ENCODE measurements around the gene FNDC3A.

DNA sequence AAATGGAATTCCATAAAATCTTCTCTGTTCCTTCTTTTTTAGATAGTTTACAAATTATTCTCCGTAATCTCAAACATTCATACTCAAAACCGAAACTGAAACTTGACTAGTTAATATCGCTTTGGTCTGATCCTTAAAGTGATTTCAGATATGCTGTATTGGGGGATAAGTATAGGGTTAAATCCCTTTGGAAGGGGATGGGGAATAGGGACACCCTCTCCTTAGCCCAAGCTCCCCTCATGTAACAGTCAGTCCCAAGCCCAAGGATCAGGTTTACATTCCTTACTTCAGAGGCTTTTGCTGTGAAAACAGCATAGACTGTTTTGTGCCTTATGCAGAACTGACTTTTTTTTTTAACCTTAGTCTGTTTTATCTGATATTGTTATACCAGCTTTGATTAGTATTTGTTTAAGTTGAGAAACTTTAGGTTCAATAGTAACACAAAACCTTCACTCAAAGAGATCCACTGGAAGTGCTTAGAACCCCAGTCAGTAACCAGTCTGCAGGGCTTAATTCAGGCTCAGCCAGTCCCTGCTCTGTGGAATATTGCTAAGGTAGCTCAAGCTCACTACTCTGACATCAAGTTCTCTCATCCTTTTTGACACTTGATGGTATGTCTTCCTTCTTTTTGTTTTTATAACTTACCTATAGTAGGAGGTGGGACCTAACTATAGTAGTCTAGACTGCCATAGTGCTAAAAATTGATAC, 282.5 kb downstream of the FNDC3A start:
- TF ChIP-seq, protein P1, sequence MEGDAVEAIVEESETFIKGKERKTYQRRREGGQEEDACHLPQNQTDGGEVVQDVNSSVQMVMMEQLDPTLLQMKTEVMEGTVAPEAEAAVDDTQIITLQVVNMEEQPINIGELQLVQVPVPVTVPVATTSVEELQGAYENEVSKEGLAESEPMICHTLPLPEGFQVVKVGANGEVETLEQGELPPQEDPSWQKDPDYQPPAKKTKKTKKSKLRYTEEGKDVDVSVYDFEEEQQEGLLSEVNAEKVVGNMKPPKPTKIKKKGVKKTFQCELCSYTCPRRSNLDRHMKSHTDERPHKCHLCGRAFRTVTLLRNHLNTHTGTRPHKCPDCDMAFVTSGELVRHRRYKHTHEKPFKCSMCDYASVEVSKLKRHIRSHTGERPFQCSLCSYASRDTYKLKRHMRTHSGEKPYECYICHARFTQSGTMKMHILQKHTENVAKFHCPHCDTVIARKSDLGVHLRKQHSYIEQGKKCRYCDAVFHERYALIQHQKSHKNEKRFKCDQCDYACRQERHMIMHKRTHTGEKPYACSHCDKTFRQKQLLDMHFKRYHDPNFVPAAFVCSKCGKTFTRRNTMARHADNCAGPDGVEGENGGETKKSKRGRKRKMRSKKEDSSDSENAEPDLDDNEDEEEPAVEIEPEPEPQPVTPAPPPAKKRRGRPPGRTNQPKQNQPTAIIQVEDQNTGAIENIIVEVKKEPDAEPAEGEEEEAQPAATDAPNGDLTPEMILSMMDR (conservative IDR thresholded peaks at IDR 0.05; ENCODE audit: low read depth, low read length): no peak
- TF ChIP-seq EZH2 (IDR thresholded peaks at IDR 0.05; ENCODE audit: borderline replicate concordance, low read depth, low read length, poor library complexity, severe bottlenecking): no peak
